ENCODE measurements around the gene CERK. TPM values are rescaled to one million over a fixed set of nuclear protein-coding genes. Genes with fewer than 3 reads are reported as not detected.

CERK gene
- total RNA-seq, 1 donor from 2014 or later, result 145 TPM

DNA sequence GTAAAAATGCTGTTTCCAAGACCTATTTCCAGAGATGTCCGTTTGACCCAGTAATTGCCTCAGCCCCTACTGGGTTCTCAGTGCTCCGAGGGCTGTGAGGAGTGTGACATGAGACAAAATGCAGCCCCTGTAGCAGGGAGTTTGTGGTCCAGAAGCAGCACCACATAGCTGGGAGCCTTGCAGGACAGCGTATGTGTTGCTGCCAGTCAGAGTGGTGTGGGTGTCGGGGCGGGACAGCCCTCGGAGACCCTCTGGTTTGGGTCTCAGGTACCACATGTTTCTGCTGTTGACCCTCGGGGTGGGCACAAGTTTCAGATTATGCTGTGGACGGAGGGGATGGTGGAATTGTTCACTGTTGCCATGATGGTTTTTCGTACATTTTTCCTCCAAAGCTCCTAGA lies 41.6 kb upstream of the CERK start:
- H3K4me3 Mint-ChIP-seq (ENCODE audit: unreplicated experiment), result no peak overlapping the region
- peaks cover 3% of the 10 kb centered on the region for H3K9me3 Mint-ChIP-seq (ENCODE audit: unreplicated experiment)
- H3K4me1 Mint-ChIP-seq (ENCODE audit: low read depth, unreplicated experiment), result peaks cover 17% of the 10 kb centered on the region
- H3K27ac Mint-ChIP-seq (ENCODE audit: unreplicated experiment), result no peak overlapping the region
- DNase-seq, result no peak
- H3K27me3 Mint-ChIP-seq (ENCODE audit: unreplicated experiment), result peaks cover 2% of the 10 kb centered on the region
- TF ChIP-seq, protein P1, sequence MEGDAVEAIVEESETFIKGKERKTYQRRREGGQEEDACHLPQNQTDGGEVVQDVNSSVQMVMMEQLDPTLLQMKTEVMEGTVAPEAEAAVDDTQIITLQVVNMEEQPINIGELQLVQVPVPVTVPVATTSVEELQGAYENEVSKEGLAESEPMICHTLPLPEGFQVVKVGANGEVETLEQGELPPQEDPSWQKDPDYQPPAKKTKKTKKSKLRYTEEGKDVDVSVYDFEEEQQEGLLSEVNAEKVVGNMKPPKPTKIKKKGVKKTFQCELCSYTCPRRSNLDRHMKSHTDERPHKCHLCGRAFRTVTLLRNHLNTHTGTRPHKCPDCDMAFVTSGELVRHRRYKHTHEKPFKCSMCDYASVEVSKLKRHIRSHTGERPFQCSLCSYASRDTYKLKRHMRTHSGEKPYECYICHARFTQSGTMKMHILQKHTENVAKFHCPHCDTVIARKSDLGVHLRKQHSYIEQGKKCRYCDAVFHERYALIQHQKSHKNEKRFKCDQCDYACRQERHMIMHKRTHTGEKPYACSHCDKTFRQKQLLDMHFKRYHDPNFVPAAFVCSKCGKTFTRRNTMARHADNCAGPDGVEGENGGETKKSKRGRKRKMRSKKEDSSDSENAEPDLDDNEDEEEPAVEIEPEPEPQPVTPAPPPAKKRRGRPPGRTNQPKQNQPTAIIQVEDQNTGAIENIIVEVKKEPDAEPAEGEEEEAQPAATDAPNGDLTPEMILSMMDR (IDR thresholded peaks at IDR 0.05; ENCODE audit: partially characterized antibody, unreplicated experiment), result no peak
- H3K36me3 Mint-ChIP-seq (ENCODE audit: unreplicated experiment), result no peaks in the 10 kb centered on the region

DNA sequence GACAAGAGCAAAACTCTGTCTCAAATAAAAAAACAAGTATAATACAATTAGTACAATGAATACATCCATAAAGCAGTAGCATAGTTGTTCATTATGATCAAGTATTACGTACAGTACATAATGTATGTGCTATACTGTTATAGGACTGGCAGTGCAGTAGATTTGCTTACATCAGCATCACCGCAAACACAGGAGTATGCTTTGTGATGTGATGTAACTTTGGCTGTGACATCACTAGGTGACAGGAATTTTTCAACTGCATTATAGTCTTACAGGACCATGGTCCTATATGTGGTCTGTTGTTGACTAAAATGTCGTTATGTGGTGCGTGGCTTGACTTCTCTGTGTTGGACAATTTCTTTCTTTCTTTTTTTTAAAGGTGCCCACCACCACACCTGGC lies 41.0 kb upstream of the CERK start:
- TF ChIP-seq, protein P1 (IDR thresholded peaks at IDR 0.05; ENCODE audit: partially characterized antibody, unreplicated experiment), result no peak
- Mint-ChIP-seq H3K27ac (ENCODE audit: unreplicated experiment) (no peak overlapping the region), H3K36me3 (ENCODE audit: unreplicated experiment) (no peaks in the 10 kb centered on the region), H3K27me3 (ENCODE audit: unreplicated experiment) (peaks cover 2% of the 10 kb centered on the region), H3K9me3 (ENCODE audit: unreplicated experiment) (peaks cover 3% of the 10 kb centered on the region), H3K4me3 (ENCODE audit: unreplicated experiment) (no peak overlapping the region), H3K4me1 (ENCODE audit: low read depth, unreplicated experiment) (peaks cover 18% of the 10 kb centered on the region)
- no peak for DNase-seq

DNA sequence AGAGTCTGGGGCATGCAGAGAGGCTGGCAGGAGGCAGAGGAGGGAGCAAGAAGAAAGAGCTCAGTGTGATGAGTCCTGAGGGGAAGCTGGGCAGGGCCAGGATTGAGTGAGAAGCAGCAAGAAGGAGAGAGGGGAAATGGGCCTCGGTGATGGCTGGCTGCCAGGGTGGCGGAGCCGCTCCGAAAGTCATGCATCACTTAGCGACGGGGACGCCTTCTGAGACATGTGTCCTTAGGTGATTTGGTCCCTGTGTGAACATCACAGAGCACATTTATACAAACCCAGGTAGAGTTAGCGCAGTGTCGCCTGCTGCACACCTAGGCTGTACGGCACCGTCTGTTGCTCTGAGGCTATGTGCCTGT lies 39.5 kb upstream of the CERK start:
- H3K36me3 Mint-ChIP-seq (ENCODE audit: unreplicated experiment), result no peaks in the 10 kb centered on the region
- no peak overlapping the region for H3K27ac Mint-ChIP-seq (ENCODE audit: unreplicated experiment)
- peaks cover 2% of the 10 kb centered on the region for H3K27me3 Mint-ChIP-seq (ENCODE audit: unreplicated experiment)
- DNase-seq, result no peak
- H3K9me3 Mint-ChIP-seq (ENCODE audit: unreplicated experiment), result peaks cover 3% of the 10 kb centered on the region
- TF ChIP-seq, protein P1 (IDR thresholded peaks at IDR 0.05; ENCODE audit: partially characterized antibody, unreplicated experiment), result no peak
- peaks cover 20% of the 10 kb centered on the region for H3K4me1 Mint-ChIP-seq (ENCODE audit: low read depth, unreplicated experiment)
- no peak overlapping the region for H3K4me3 Mint-ChIP-seq (ENCODE audit: unreplicated experiment)

DNA sequence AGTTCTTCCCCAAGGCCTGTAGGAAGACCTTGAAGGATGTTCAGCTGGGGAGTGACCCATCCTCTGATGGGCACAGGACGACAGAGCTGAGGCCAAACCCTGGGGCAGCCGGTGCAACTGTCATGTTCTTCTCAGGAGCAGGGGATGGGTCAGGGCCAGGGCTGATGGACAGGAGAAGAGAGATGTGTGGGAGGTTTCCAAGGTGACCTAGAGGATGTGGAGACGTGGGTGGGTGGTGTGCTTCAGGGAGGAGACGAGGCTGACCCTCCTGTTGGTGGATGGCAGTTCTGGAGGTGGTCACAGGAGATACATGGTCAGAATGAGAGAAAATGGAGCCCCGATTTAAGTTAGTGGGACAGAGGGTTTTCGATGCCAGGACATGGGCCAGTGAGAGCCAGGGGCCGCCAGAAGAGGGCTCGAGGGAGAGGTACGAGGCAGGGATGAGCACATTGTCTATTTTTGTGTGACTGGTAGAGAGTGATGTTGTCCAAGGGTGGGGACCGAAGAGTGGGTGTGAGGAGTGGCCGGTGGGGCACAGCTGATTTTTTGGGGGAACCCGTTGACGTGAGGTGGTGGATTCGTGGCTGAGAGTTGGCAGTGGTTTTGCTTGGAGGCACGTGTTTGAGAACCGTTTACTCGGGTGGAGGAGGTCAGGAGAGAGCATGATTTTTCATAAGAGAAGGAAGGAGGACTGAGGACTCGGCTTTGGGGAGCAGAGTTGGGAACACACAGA lies 39.0 kb upstream of the CERK start:
- TF ChIP-seq, protein P1 (IDR thresholded peaks at IDR 0.05; ENCODE audit: partially characterized antibody, unreplicated experiment), result no peak
- Mint-ChIP-seq H3K27ac (ENCODE audit: unreplicated experiment) (no peak overlapping the region), H3K27me3 (ENCODE audit: unreplicated experiment) (peaks cover 2% of the 10 kb centered on the region), H3K36me3 (ENCODE audit: unreplicated experiment) (no peaks in the 10 kb centered on the region), H3K4me3 (ENCODE audit: unreplicated experiment) (no peak overlapping the region), H3K4me1 (ENCODE audit: low read depth, unreplicated experiment) (peaks cover 20% of the 10 kb centered on the region), H3K9me3 (ENCODE audit: unreplicated experiment) (peaks cover 3% of the 10 kb centered on the region)
- no peak for DNase-seq

Data from glutamatergic neuron (in vitro differentiated cells).